Measurements from ENCODE around the gene GJC2.

Gene GJC2

GRCh38 chr1:228144993-228145343, 4.8 kb upstream of the GJC2 start:
- H3K27me3 ChIP-seq (ENCODE audit: insufficient read depth, poor library complexity, severe bottlenecking): no peaks in the 10 kb centered on the region
- no peak for TF ChIP-seq CTCF (IDR thresholded peaks at IDR 0.05; ENCODE audit: insufficient read depth, low read length)
- TF ChIP-seq REST (IDR thresholded peaks at IDR 0.05; ENCODE audit: insufficient replicate concordance, low read depth): no peak
- no peak for TF ChIP-seq POLR2AphosphoS5 (IDR thresholded peaks at IDR 0.05; ENCODE audit: low read depth)
- no peak for TF ChIP-seq GABPA (IDR thresholded peaks at IDR 0.05; ENCODE audit: low read depth)
- TF ChIP-seq SPI1 (IDR thresholded peaks at IDR 0.05; ENCODE audit: borderline replicate concordance, low read depth): no peak
- H3K4me3 ChIP-seq (replicated peaks; ENCODE audit: insufficient read depth, low read length): no peak overlapping the region
- DNase-seq (ENCODE audit: low read depth in 1 of 2, low spot score in 1 of 2): no peak
- no peak overlapping the region for H3K27ac ChIP-seq (replicated peaks)

GRCh38 chr1:228145463-228146416, 4.0 kb upstream of the GJC2 start:
- DNase-seq (ENCODE audit: low read depth in 1 of 2, low spot score in 1 of 2): no peak
- TF ChIP-seq REST (IDR thresholded peaks at IDR 0.05; ENCODE audit: insufficient replicate concordance, low read depth) (no peak), GABPA (IDR thresholded peaks at IDR 0.05; ENCODE audit: low read depth) (no peak), CTCF (IDR thresholded peaks at IDR 0.05; ENCODE audit: insufficient read depth, low read length) (no peak), POLR2AphosphoS5 (IDR thresholded peaks at IDR 0.05; ENCODE audit: low read depth) (no peak), SPI1 (IDR thresholded peaks at IDR 0.05; ENCODE audit: borderline replicate concordance, low read depth) (no peak)
- Histone ChIP-seq H3K27ac (replicated peaks) (no peak overlapping the region), H3K4me3 (replicated peaks; ENCODE audit: insufficient read depth, low read length) (no peak overlapping the region), H3K27me3 (ENCODE audit: insufficient read depth, poor library complexity, severe bottlenecking) (no peaks in the 10 kb centered on the region)

GRCh38 chr1:228146417-228147150, 3.1 kb upstream of the GJC2 start:
- H3K27me3 ChIP-seq (ENCODE audit: insufficient read depth, poor library complexity, severe bottlenecking): no peaks in the 10 kb centered on the region
- DNase-seq (ENCODE audit: low read depth in 1 of 2, low spot score in 1 of 2): no peak
- no peak overlapping the region for H3K4me3 ChIP-seq (replicated peaks; ENCODE audit: insufficient read depth, low read length)
- no peak overlapping the region for H3K27ac ChIP-seq (replicated peaks)
- TF ChIP-seq SPI1 (IDR thresholded peaks at IDR 0.05; ENCODE audit: borderline replicate concordance, low read depth) (no peak), CTCF (IDR thresholded peaks at IDR 0.05; ENCODE audit: insufficient read depth, low read length) (no peak), GABPA (IDR thresholded peaks at IDR 0.05; ENCODE audit: low read depth) (no peak), POLR2AphosphoS5 (IDR thresholded peaks at IDR 0.05; ENCODE audit: low read depth) (no peak), REST (IDR thresholded peaks at IDR 0.05; ENCODE audit: insufficient replicate concordance, low read depth) (no peak)

Data from HL-60 (cell line).